Nucleus accumbens (tissue), 56 donors: ENCODE data around the gene DDTL.
A peak's percentile ranks its signal among the peaks of the same experiment; 100 is the strongest.
"Not testable (repeated sequence)": the region's sequence is repeated elsewhere in the genome, so short reads cannot be mapped to it uniquely, and the experiment has no call there.

Experiments
- DNase-seq, 56 donors: peaks; one replicate each; lab custom pipeline; 2025; lab: John Stamatoyannopoulos, UW

The DDTL gene

DNA sequence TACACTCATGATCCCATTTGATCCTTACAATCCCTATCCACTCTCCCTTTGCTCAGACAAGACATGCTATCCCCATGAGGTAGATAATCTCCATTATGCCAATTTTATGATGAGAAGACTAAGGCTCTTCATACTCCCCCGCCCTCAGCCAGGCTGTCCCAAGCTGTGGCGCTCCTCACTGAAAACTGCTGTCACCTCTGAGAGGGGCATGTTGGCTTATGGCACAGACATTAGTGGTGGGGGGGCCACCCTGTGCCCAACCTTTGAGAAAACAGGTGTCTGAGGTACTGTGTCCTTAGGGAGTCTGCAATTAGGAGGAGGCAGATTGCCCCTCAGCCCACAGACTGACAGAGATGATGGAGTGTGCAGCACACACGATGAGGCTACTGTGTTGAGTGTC, 2.4 kb downstream of the DDTL start:
- no peak for DNase-seq

DNA sequence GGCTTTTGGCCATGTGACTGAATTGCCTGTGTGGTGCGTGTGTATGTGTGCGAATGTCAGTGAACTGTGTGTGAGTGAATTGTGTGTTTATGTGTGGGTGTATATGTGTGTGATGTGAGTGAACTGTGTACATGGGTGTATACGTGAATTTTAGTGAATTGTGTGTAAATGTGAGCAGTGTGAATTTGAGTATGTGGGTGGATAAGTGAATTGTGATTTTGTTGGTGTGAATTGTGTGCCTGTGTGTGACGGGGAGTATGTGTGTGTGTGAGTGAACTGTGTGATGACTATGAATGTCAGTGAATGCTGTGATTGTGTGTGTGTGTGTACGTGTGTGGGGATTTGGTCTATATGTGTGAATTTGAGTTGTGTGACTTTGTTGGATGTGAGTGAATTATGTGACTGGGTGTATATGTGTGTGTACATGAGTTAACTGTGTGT, 3.5 kb downstream of the DDTL start:
- DNase-seq: no peak

DNA sequence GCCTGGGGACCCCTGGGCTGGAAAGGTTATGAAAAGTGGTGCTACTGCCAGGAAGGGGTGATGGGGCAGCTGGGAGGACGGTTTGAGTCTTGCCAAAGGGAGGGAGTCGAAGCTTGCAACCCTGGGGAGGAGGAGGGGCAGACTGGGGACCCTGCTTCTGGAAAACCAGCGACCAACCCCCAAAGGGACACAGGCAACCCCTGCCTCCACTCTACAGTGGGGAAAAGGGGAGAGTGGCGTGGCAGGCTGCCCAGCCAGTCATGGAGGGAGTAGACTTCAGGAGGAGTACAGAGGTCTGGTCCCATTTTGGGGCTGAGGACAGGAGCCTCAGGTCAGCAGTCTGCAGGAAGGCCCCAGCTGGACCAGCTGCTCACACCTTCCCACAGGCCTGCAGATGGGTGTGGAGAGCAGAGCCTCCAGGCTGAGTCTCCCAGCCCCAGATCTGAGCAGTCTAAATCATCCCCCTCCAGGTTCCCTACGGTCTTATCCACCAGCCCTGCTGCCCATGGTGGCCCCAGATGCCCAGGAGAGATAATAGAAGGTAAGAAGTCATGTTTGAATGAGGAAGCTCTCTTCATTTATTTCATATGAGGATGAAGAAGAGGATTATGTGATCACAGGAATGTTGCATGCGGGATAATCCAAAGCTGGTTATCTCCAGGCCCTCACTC, 4.3 kb downstream of the DDTL start:
- DNase-seq: no peak

DNA sequence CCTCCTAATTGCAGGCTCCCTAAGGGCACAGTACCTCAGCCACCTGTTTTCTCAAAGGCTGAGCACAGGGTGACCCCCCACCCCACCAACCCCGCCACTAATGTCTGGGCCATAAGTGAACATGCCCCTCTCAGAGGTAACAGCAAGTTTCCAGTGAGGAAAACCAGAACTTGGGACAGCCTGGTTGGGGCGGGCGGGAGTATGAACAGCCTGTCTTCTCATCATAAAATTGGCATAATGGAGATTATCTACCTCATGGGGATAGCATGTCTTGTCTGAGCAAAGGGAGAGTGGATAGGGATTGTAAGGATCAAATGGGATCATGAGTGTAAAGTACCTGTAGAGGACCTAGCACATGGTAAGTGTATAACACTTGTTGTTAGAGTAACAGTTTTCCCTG, 5.2 kb downstream of the DDTL start:
- DNase-seq: not testable (repeated sequence)

DNA sequence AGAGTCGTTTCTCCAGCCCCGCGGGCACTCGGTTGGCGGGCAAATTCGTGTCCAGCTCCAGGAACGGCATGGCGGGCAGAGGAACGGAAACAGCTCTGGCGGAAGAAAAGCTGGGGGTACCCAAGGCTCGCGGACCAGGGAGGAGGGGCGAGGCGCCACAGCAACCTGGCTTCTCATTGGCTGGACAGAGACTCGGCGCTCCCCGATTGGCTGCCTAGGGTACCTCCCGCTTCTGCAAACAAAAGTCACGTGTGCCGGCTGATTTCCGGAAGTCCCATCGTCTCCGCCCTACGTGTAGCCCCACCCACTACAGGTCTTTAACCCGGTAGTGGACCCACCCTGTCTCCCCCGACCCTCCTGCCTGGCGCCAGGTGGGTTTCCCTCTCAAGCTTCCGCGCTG, 7.7 kb downstream of the DDTL start, which contains the start of gene DDT:
Gene DDT (minus strand): TSS at position 97 of the 400 bp plus-strand sequence. CDS start 27 bp downstream, at position 70.
- DNase-seq: not testable (repeated sequence)

DNA sequence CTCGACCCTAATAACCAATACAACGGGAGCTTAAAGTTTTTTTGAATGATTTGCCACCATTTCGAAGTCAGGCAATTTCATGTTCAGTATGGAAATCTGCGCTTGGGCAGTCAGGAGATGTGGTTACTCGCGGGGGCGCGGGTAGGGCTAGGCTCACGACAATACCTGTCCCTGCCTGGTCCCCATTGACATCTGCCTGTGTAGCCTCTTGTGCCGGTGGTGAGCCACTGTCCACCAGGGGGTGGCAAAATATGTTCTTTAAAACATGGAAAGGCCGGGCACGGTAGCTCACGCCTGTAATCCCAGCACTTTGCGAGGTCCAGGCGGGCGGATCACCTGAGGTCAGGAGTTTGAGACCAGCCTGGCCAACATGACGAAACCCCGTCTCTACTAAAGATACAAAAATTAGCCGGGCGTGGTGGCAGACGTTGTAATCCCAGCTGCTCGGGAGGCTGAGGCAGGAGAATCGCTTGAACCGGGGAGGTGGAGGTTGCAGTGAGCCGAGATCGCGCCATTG, 8.2 kb downstream of the DDTL start:
- DNase-seq: not testable (repeated sequence)

DNA sequence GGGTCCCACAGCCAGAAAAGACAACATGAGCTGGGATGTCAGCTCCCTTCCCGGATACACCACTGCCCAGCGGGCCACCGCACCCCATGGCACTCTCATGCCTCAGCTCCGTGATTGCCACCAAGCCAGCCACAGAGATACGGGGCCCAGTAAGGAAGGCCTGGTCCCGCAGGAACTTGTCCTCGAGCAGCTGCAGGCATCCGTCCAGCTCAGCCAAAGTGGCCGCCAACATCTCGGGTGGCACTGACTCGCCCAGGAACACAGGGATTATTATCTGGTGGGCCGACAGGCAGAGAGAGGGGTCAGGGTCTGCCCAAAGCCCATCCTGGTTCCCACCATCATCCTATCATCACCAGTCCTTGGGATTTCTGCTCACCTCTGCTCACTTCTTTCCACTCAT, 10.6 kb downstream of the DDTL start:
- not testable (repeated sequence) for DNase-seq

DNA sequence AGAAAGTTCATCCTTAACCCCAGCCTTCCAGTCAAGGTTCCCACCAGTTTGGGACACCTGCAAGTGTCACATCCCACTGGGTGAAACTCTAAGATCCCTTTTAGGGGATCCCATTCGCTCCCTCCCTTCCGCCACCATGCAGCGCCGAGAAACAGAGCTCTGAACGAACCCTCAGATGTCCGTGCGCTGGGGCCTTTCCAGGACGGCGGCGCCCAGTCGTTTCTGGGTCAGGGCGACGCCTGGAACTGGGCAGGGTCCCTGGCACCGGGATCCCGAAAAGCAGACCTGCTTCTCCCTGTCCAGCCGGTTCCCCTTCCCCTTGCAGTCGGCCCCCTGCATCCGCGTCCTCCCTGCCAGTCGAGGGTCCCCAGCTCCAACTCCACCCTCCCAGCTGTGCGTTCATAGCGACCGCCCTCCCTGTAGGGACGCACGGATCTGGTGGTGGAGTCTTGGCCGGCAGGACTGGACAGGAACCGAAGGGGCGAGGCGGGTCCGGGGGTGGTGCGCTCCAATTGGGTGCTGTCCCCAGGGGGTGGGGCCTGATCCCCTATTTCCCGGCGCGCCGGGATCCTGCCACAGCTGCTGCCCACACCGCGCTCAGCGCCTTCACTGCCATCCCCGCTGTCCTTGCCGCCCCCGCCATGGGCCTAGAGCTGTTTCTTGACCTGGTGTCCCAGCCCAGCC, 13.0 kb downstream of the DDTL start, which contains the start of gene GSTT2:
Gene GSTT2 (plus strand): TSS at position 578 of the 684 bp plus-strand sequence.
- DNase-seq: not testable (repeated sequence)

DNA sequence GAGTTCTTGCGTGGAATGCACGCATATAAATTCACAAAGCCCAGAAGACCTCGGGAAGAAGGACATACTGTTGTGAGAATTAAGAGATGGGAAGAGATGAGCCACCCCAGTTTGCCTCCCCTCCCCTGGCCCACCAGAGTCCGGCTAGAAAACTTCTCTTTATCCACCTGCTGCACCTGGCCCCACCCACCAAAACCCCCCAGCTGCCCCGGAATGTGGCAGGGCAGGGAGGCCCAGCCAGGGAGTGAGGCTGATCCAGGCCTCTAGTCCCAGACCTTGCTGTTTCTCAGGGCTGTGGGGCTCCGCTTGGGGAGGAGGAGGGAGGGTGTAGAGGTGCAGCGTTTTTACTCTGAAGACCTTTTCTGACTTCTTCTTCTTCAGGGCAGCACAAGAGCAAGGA, 13.9 kb downstream of the DDTL start:
- not testable (repeated sequence) for DNase-seq

DNA sequence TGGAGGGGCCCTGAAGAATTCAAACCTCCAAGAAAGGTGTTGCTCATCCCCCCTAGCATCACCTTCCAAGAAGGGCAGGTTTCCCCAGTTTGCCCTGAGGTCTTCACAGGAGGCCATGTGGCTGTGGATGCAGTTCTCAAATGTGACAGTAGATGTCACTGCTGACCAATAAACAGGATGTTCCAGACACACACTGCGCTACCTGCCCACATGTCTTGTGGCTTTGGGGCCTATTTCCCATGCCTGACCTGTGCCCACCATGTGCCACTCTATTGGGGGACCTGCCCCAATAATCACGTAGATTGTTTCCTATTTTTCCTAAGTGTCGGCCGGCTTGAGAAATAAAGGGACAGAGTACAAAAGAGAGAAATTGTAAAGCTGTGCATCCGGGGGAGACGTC, 17.7 kb downstream of the DDTL start:
- peak in 8 of 56 donors; percentile 6 to 51 (median 30) for DNase-seq

DNA sequence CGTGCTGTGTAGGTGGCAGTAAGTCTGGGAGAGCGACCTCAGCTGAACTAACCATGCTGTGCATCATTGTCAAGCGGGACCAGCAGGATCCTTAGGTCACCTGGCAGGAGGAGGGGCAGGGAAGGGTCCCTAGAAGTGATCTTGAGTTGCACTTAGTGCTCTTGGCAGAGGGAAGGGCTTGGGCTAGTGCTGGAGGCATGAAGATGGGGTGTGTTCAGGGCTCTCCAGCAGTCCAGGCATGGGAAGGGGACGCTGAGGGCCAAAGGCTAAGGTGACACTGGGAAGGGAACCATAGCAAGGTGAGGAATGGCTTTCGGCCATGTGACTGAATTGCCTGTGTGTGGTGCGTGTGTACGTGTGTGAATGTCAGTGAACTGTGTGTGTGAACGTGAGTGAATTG, 19.4 kb downstream of the DDTL start:
- DNase-seq: not testable (repeated sequence)

DNA sequence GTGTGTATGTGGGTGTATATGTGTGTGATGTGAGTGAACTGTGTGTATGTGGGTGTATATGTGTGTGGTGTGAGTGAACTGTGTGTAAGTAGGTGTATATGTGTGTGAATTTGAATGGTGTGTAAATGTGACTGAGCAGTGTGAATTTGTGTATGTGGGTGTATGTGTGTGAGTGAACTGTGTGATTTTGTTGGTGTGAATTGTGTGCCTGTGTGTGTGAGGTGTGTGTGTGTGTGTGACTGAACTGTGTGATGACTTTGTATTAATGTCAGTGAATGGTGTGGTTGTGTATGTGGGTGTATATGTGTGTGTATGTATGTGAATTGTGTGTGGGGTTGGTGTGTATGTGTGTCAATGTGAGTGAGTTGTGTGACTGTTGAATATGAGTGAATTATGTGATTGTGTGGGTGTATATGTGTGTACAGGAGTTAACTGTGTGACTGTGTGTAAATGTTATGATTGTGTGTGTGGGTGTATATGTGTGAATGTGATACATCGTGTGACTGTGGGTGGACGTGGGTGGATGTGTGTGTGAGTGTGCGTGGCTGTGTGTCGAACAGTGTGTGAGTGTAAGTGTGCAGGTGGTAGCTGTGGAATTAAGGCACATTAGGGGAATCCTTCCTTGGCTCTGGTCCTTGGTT, 20.0 kb downstream of the DDTL start:
- not testable (repeated sequence) for DNase-seq

DNA sequence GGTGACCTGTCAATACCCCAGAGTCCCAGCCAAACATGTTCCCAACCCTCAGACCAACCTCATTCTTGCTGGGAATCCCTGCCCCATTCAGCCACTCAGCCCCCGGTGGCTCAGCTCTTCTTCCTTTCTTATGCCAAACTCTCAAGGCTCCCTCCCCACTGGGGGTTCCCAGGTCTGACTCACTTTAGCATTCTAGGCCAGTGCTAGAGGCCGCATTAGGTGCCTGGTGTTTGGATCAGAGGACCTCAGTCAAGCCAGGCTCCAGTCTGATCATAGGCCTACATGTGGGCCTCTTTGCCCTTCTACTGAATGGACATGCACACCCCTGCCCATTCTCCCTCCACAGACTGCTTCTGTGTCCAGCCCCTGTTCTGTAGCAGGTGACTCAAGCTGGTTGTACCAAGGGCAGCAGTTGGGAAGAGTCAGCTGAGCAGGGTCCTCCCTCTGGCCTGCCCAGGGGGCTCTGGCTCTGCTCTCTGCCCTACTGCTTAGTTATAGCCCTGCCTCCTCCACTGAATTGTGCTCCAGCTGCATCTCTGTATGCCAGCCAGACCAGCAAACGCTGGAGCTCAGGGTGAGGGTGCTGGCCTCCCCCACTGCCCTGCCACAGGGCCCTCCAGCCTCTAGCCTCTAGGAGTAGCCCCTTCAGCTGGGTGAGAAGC, 23.0 kb downstream of the DDTL start:
- not testable (repeated sequence) for DNase-seq

DNA sequence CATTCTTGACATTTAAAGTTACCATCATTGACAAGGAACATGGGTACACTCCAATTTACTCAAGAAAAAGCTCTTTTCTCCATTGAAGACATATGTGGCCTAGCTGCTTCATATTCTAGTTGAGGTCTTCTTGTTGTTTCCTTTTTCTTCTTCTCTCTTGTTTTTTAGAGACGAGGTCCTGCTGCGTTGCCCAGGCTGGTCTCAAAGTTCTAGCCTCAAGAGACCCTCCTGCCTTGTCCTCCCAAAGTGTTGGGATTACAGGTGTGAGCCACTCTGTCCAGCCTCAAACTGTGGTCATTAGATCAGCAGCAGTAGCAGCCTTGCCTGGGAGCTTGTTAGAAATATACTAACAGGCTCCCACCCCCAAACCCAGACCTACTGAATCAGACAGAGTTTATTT, 26.4 kb downstream of the DDTL start:
- not testable (repeated sequence) for DNase-seq

DNA sequence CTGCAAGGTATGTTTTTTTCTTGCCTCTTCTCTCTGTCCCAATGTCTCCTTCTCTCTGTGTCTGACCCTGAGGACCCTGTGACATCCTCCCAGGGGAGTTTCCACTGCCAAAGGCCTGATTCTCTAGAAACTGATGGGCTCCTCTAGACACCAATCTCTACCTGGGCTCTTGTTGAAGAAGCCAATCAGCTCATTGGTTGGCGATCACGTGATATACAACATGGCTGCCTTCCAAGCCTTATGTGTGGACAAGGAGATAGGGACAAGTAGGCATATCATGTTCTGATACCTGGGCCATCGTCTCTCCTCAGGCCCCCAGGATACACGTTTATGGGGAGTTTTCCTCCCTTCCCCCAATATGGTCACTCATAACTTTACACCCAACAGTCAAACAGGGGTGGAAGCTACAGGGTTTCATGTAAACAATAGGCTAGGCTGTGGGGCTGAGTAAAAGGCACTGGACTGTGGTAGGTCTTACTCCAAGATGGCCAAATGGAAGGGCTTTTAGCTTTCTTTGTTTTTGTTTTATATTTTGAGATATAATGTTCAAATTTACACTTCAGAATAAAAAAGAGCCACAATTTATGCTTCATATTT, 27.0 kb downstream of the DDTL start:
- not testable (repeated sequence) for DNase-seq

DNA sequence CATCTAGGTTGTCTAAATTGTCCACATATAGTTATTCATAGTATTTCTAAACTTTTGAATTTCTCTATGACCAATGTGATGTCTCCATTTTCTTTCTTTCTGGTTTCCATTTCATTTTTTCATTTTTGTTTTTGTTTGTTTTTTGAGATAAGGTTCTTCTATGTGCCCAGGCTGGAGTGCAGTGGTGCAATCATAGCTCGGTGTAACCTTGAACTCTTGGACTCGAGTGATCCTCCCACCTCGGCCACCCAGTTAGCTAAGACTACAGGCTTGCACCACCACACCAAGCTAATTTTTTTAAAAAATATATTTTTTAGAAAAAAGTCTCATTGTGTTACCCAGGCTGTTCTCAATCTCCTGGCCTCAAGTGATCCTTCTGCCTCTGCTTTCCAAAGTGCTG, 30.4 kb downstream of the DDTL start:
- DNase-seq: no peak

DNA sequence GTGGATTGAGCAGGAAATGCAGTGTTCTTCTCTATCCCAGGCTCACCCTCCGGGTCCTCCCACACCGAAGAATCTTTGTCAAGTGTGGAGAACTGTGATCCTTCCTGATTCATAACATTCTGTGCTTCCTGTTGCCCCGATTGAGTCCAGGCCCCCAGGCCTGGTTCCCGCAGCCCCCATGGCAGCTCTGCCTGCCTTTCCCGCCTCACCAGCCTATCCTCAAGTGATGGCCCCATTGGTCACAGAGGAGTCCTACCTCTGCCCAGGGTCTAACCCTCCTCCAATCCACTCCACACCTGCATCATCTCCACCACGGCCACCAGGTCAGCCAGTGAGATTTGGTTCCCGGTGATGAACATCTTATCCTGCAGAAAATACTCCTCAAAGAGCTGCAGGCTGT, 33.1 kb downstream of the DDTL start:
- not testable (repeated sequence) for DNase-seq

DNA sequence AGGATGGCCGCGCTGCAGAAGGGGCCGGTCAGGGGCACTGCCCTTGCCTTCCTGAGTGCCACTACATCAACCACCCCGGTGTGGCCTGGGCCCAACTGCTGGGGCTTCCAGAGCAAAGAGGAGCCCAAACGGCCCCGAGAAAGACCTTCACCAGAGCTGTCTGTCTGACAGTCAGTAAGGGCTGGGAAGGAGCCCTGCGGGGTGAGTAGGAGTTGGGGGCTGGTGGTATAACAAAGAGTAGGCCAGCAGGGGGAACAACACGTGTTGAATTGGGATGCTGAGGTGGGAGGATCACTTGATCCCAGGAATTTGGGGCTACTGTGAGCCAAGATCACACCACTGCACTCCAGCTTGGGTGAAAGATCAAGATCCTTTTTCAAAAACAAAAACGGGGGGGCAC, 34.6 kb downstream of the DDTL start:
- DNase-seq: no peak

DNA sequence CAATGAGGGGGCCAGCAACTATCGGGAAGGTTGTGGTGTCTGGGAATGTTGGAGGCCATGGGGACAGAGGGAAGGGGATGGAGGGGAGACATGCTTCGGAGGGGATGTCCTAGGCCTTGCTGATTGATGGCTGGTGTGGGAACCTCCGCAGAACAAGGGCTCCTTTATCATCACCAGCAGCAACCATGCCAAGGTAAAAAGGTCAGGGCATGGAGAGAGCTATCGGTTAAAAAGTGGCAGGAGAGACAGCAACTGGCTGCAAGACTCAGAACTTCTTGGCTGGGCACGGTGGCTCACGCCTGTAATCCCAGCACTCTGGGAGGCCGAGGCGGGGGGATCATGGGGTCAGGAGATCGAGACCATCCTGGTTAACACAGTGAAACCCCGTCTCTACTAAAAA, 35.6 kb downstream of the DDTL start:
- no peak for DNase-seq

DNA sequence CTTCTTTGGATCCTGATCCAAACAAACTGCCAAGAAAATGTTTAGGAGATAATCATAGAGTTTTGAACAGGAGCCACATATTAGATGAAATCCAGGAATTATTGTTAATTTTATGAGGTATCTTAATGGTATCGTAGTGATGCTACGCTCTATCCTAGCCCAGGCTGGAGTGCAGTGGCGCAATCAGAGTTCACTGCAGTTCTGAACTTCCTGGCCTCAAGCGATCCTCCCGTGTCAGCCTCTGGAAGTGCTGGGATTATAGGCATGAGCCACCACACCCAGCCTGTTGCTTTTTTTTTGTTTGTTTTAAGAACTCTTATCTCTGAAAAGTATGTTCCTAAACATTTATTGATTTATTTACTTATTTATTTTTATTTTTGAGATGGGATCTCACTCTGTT, 36.2 kb downstream of the DDTL start:
- no peak for DNase-seq
